ENCODE measurements around the gene MAMLD1.

- no peak for TF ChIP-seq ZNF274 (IDR thresholded peaks at IDR 0.05; ENCODE audit: low read depth, low read length)
- no peak for TF ChIP-seq SUZ12 (IDR thresholded peaks at IDR 0.05; ENCODE audit: extremely low read depth, insufficient read depth, insufficient read length)
These were observed 122.9 kb downstream of the MAMLD1 start for GRCh38 chrX:150486011-150486410.
